T-helper 1 cell treated with Interleukin-12 subunit alpha and Interleukin-12 subunit beta and Interleukin-4 antibody, amounts not matched to agents 30 ng/mL and 1 ng/mL, for 36 hours (primary cell): ENCODE results near the gene NPLOC4. TPM values are rescaled to one million over a fixed set of nuclear protein-coding genes. Genes with fewer than 3 reads are reported as not detected.
"Not testable (repeated sequence)": the region's sequence is repeated elsewhere in the genome, so short reads cannot be mapped to it uniquely, and the experiment has no call there.

Experiments used
- intact Hi-C: fragments of 100-400 bp; cut with micrococcal nuclease; formaldehyde crosslinking; loops from one replicate; pipeline ENCODE4 v1.15.1; 2024
- total RNA-seq: library from RNA; stranded (reverse); gene quantifications from 2 replicates; pipeline ENCODE4 v1.2.3, GENCODE V29; 2022

Gene NPLOC4
- total RNA-seq, 1 donor from 2014 or later = 140 TPM

DNA sequence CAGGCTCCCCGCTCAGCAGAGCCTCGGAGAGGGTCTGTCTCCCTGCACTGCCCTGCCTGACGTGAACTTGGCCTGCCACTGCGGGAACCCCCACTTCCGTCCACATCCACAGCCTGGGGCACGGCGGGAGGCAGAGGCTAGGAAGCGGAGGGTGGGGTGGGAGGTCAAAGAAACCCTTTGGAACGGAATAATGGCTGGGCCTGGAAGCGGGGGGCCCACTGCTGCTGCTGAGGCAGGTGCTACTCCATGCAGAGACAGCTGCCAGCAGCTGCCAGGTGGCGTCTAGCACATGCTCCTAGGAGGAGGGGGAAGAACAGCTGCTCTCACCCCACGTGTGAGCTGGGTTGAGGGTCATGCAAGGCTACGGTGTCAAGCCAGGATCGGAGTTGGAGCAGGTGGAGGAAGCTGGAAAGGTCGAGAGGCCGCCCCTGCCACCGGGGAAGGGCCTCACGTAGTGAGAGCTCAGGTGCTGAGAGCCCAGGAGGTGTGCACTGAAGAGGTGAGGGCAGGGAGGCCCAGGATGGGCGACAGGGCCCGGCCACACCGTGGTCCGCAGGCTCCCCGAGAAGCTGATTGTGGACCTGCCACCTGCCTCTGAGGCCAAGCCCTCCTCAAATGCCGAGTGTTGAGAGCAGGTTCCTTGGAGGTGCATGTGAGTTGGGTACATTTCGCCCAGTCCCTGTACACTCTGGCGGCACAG is 98.9 kb downstream of the NPLOC4 start:
- intact Hi-C loops = no loop called here

DNA sequence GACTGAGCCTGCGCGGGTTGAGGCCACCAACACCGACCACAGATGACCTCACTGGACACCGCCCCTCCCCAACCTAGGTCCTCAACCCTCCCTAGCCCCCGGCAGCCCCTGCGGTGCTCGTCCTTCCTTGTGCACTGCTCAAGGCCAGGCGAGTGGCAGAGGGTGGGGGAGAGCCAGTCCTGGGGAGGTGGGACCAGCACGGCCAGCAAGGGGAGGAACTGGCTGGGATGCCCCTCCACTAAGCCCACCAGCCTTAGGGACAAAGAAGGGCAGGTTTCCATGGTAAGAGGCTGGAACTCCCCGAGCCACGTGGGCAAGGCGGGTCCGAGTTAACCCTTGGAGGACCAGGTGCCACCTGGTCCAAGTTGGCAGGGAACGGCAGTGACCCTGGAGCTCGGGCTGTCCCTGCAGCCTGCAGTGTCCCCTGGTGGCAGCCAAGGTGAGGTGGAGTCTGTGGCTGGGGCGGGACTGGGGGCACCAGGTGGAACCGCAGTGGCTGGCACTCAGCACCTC is 99.5 kb downstream of the NPLOC4 start:
- intact Hi-C loops = no loop called here

DNA sequence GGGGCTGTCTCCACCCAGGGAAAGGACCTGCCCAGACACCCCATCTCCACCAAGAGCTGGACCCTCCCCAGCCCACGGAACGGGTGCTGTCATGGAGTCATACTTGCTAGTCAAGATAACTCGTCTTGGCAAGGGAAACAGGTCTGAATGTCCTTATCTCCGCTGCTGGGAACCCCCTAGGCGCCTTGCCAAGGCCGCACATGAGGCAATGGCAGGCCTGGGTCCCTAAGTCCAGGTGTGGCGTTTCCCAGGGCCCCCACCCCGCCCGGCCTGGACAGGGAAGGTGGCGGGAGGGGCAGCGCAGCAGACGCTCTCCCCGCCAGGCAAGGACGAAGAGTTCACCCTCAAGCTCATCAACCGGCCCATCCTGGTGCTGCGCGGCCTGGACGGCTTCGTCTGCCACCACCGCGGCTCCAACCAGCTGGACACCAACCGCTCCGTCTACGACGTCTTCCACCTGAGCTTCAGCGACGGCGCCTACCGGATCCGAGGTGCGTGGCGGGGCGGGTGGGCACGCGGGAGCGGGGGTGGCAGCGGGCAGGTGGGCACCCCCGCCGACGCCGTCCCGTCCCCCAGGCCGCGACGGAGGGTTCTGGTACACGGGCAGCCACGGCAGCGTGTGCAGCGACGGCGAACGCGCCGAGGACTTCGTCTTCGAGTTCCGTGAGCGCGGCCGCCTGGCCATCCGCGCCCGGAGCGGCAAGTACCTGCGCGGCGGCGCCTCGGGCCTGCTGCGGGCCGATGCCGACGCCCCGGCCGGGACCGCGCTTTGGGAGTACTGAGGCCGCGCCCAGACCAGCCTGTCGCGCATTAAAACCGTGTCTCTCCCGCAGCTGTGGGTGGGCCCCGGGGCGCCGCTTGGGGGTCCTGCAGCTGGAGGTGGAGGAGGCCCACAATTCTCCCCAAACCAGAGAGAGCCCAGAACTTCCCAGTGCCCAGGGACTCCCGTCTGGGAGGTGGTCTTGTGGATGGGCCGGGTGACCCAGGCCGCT is 100.3 kb downstream of the NPLOC4 start:
- intact Hi-C loops = no loop called here

DNA sequence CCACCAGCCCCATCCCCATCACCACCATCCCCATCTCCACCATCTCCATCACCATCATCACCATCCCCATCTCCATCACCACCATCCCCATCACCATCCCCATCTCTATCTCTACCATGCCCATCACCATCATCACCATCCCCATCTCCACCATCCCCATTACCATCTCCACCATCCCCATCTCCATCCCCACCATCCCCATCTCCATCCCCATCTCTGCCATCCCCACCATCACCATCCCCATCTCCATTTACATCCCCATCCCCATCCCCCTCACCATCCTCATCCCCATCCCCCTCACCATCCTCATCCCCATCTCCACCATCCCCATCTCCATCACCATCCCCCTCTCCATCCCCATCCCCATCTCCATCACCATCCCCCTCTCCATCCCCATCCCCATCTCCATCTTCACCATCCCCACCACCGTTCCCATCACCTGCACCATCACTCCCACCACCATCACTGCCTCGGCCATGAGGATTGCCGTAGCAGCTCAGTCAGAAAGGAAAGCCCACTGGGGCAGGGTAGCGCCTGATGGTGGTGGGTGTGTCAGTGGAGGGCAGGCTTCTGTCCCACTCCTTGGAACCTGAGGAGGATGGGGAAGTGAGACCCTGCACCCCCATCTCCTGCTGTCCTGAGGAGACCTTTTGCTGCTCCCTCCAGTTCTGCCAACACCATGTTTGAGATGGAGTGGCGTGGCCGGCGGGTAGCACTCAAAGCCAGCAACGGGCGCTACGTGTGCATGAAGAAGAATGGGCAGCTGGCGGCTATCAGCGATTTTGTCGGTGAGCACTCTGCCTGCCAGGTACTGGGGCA is 101.2 kb downstream of the NPLOC4 start:
- intact Hi-C loops = no loop called here

DNA sequence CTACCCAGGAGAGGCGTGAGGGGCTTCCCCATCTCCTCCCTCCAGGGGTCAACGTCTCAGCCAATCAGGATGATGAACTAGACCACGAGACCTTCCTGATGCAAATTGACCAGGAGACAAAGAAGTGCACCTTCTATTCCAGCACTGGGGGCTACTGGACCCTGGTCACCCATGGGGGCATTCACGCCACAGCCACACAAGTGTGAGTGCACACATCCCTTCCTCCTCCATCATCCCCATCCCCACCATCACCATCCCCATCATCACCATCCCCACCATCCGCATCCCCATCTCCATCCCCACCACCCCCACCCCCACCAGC is 101.9 kb downstream of the NPLOC4 start:
- intact Hi-C loops = no loop called here

DNA sequence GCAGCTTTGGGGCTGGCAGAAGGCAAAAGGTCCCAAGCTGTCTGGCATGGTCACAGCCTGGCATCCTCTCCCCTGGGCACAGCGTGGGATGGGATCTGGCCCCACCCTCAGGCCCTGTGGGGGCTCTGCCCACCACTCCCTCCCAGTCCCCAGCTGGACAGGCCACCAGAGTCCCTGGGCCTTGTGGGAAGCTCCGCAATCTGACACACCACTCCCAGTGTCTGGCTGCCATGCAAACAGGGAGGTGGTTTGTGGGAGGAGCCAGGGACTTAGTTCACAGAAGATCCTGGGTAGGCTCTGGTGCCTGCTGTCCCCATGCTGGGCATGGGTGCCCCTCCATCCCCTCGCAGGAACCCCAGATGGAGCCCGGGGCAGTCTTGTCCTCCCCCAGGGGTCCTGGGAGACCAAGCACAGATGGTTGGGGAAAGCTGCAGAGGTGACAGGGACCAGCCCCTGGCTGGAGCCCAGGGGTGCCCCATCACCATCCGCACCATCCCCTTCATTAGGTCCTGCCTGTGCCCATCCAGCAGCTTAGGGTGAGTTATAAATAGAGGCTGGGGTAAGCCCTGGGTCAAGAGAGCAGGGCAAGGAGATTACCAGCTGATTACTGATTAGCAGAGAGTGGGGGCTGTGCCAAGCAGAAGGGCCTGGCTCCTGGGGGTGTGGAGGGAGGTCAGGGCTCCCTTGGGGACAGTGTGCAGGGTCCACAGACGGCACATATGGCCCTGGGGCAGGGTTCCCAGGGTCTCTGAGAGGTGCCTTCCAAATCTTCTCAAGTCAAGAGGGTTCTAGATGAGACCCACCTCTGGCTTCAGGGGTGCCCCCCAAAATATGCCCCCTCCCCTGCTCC is 102.5 kb downstream of the NPLOC4 start:
- intact Hi-C loops = no loop called here

DNA sequence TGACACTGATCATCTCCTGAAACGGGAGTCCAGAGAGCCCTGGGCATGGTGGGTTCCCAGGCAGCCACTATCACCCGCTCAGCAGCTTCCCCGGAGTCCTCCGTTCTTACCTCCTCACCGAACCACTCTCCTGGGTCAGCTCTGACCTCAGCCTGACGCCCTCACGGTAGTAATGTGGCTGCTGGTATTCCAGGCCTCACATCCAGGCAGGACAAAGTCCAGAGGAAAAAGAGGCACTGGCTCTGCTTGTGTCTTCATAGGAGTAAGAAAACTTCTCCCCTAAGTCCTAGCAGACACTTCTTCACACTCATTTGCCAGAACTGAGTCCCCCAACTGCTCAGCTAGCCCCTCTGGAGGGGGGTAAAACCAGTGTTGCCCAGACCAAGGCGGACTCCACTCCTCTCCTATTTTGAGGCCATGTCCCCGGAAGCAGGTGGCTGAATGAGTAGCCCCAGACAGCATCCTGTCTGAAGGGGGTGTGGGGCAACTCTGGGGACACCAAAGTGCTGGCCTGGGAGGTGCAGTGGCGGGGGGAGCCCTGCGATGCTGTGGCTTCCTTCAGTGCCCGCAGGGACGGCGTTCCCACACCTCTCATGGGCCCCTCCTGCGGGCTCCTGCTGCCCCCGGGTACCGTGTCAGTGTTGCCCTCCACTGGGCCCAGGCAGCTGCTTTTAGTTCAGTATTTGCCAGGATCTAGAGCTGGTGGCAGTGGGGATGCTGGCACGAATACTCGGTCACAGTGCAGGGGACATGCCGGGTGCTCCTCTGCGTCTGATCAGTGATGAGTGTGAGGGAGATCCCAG is 103.4 kb downstream of the NPLOC4 start:
- intact Hi-C loops = no loop called here

DNA sequence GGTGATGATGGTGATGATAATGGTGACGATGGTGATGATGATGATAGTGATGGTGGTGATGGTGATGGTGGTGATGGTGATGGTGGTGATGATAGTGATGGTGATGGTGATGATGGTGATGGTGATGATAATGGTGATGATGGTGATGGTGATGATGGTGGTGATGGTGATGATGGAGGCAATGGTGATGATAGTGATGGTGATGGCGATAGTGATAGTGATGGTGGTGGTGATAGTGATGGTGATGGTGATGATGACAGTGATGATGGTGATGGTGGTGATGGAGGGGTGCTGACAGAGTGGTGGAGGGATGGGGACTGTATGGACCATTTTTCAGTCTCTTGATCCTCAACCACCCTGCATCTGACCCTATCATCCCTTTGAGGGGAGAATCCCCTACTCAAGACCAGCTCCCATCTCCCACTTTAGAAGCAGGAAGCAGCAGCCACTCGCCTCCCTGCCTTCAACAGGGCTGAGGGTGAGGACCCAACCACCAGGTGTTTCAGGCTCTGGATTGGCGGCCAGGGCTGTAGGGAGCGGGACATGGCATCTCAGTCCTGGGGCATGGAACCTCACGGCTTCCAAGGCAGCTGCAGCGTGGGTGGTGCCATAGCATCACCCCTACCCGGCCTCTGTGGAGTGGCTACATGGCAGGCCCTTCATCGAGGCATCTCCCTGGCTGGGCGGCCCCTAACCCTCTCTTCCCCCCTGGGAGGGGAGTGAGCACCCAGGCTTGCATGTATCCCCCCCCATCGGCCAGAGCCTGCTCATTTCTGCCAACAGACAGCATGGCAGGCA is 104.2 kb downstream of the NPLOC4 start:
- intact Hi-C loops = no loop called here

DNA sequence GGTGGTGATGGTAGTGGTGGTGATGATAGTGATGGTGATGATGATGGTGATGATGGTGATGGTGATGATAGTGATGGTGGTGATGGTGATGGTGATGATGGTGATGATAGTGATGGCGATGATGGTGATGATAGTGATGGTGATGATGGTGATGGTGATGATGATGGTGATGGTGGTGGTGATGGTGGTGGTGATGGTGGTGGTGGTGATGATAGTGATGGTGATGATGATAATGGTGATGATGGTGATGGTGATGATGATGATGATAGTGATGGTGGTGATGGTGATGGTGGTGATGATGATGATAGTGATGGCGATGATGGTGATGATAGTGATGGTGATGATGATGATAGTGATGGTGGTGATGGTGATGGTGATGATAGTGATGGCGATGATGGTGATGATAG is 104.9 kb downstream of the NPLOC4 start:
- intact Hi-C loops = not testable (repeated sequence)

DNA sequence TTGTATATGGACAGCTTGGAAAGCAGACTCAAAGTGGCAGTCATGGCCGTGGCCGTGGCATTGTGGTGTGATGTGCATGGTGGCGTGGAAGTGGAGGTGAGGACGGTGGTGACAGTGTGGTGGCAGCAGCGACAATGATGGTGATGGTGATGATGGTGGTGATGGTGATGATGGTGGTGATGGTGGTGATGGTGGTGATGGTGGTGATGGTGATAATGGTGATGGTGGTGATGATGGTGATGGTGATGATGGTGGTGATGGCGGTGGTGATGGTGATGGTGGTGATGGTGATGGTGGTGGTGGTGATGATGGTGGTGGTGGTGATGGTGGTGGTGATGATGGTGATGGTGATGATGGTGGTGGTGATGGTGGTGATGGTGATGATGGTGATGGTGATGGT is 105.9 kb downstream of the NPLOC4 start:
- intact Hi-C loops = not testable (repeated sequence)

DNA sequence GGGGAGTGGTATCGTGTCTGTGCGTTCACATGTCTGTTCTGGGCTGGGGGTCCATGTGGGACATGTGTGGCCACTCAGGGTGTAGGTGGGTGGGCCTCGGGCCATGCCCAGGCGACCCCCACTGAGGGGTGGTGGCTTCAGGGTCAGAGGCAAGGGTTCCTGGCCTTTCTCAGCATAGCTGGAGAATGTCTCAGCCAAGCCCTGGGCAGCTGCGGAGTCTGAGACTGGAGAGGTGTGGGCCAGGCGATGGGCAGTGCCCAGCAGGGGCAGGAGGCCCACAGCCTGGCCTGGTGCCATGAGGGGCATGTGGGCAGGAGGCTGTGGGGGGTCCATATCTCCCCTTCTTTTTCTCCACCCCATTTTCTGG is 107.5 kb downstream of the NPLOC4 start:
- intact Hi-C loops = no loop called here

DNA sequence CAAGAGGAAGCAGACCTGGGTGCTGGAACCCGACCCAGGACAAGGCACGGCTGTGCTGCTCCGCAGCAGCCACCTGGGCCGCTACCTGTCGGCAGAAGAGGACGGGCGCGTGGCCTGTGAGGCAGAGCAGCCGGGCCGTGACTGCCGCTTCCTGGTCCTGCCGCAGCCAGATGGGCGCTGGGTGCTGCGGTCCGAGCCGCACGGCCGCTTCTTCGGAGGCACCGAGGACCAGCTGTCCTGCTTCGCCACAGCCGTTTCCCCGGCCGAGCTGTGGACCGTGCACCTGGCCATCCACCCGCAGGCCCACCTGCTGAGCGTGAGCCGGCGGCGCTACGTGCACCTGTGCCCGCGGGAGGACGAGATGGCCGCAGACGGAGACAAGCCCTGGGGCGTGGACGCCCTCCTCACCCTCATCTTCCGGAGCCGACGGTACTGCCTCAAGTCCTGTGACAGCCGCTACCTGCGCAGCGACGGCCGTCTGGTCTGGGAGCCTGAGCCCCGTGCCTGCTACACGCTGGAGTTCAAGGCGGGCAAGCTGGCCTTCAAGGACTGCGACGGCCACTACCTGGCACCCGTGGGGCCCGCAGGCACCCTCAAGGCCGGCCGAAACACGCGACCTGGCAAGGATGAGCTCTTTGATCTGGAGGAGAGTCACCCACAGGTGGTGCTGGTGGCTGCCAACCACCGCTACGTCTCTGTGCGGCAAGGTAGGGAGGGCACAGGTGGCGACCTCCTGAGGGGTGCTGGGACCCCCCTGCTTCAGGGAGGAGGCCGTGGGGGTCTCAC is 108.1 kb downstream of the NPLOC4 start:
- intact Hi-C loops = no loop called here

DNA sequence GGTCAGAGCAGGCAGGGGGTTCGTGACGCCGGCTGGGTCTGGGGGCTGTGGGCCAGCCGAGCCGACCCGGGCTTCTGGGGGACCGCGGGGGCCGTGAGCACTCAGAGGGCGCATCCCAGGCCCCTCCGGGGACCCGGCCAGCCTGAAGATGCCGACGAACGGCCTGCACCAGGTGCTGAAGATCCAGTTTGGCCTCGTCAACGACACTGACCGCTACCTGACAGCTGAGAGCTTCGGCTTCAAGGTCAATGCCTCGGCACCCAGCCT is 108.6 kb downstream of the NPLOC4 start:
- intact Hi-C loops = no loop called here

DNA sequence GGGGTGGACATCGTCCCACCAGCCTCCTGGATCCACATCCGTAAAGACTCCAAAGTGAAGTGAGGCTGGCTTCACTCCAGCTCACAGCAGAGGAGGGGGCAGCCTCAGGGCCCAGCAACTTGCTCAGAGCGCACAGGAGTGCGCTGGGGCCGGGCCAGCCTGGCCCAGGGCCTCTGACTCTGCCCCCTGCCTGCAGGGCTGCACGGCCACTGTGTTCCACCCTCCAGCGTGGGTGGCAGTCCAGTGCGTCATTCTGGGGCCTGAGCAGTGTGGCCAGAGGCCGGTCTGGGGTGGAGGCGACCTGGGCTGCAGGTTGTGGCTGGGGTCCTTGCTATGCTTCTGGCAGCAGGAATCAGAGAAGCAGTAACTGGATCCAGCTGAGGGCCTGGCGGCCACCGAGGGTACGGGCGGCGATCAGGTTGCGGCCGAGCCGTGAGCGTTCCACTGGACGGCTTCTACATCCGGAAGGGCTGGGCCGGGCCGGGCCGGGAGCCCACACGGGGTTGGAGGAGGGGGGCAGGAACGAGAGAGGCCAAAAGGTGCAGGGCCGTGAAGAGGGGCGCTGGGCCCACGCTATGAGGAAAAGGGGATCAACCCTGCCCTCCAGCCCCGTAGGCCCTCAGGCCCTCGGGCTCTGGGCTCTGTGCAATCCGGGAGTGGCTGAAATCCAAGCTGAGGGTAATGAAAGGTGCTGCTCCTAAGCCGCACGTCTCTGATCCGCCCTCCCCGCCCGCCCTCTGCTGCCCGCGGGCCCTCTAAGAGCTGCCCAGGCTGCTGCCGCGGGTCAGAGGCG is 109.1 kb downstream of the NPLOC4 start, which contains the start of gene FSCN2:
Gene FSCN2 (plus strand): TSS at position 787 of the 793 bp plus-strand sequence. CDS start 155 bp downstream, outside the sequence.
- intact Hi-C loops = no loop called here

DNA sequence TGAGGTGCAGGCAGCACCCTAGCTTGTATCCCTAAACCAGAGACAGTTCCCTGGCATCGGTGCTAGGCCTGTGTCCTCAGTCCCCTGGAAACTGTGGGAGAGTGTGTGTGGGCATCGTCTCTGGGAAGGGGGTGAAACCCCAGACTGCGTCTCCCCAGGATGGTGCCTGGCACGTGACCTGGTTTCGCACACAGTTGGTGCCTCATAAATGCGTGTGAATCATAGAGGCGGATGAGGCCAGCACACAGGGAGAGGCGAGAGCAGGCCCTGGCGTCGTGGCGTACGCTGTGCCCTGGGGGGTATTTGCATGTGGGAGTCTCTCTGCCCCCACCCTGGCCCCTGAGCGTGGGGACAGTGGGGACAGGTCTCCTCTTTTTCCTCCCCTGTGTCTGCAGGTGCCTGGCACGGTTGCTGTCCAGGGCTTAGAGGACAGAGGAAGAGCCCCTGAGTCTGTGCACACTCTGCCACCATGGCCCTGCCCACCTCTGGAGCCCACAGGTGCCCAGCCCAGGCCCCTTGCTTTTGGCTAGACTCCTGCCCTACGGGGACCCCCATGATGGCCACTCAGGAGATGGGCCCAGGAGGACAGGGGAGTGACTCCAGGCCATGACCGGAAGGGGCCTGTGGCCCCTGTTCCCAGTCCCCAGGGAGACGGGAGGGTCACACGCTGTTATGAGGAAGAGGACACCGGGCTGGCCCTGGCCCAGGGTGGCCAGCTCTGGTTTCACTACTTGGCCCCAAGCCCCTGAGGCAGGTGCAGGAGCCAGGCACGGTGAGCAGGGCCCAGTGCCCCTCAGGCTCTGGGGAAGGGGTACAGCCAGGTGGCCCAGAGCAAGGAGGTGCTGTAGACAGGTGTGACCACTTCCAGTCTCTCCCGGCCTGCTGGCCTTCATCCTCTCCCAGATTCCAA is 110.0 kb downstream of the NPLOC4 start:
- intact Hi-C loops = no loop called here

DNA sequence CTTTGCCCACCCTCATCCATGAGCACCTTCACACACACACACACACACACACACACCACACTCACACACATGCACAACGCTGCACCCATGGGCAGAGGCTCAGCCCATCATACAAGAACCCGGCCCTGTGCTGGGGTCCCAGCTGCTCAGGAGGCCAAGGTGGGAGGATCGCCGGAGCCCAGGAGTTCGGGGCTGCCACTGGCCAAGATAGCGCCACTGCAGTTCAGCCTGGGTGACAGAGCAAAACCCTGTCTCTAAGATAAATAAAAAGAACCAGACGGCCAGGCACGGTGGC is 112.1 kb downstream of the NPLOC4 start:
- intact Hi-C loops = no loop called here
